Measurements from ENCODE around the gene MAMDC4.

- TF ChIP-seq POLR2A (IDR thresholded peaks at IDR 0.05; ENCODE audit: low read depth, low read length) (no peak), POLR2AphosphoS5 (IDR thresholded peaks at IDR 0.05; ENCODE audit: low read depth, low read length) (no peak)
Observed at GRCh38 chr9:136825295-136826187, 26.6 kb upstream of the MAMDC4 start.

All from GM12892 (cell line).